Measurements from ENCODE around the gene RAPGEF4.

DNA sequence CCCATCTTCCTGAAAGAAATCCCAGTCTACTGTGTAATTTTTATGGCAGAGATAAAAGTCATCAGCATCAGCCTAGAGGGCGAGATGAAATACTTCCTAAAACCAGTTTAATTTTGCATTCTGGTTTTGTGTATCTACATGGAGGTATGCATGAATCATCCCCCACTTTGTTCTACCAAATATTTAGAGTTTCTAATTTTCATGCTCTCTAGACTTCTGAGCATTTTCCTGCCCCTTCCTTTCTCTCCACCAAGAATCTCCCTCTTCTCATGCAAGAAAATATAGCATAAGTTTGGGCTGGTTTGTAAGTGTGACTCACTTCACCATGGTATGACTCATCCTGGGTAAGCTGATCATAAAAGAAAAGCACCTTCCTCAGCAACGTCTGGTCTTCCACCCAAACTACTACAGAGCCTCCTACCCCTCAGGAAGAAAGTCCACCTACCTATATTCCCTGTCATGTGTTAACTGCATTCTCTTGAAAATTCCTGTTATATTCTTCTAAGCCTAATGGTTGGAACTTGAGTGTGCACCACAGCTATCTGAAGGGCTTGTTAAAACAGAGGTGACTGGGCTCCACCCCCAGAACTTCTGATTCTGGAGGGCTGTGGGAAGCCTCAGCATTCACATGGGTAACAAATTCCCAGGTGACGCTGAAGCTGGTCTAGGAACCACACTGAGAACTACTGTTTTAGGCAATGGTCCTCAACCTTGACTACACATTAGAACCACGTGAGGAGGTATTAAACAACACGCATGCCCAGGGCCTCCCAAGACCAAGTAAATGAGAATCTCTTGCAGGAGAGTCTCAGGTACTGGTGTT is 37.4 kb upstream of the RAPGEF4 start:
- TF ChIP-seq EP300 (IDR thresholded peaks at IDR 0.05): no peak
- no peak for TF ChIP-seq POLR2A (IDR thresholded peaks at IDR 0.05)
- TF ChIP-seq, protein P1, sequence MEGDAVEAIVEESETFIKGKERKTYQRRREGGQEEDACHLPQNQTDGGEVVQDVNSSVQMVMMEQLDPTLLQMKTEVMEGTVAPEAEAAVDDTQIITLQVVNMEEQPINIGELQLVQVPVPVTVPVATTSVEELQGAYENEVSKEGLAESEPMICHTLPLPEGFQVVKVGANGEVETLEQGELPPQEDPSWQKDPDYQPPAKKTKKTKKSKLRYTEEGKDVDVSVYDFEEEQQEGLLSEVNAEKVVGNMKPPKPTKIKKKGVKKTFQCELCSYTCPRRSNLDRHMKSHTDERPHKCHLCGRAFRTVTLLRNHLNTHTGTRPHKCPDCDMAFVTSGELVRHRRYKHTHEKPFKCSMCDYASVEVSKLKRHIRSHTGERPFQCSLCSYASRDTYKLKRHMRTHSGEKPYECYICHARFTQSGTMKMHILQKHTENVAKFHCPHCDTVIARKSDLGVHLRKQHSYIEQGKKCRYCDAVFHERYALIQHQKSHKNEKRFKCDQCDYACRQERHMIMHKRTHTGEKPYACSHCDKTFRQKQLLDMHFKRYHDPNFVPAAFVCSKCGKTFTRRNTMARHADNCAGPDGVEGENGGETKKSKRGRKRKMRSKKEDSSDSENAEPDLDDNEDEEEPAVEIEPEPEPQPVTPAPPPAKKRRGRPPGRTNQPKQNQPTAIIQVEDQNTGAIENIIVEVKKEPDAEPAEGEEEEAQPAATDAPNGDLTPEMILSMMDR (IDR thresholded peaks at IDR 0.05): no peak

Measured in tibial nerve (tissue), 4 donors.